ENCODE measurements around the gene LONP2. TPM values are rescaled to one million over a fixed set of nuclear protein-coding genes. Genes with fewer than 3 reads are reported as not detected.
"Not testable (repeated sequence)": the region's sequence is repeated elsewhere in the genome, so short reads cannot be mapped to it uniquely, and the experiment has no call there.

Gene LONP2
- total and polyA plus RNA-seq, 5 donors, result 29.3 to 79.3 (median 75.5) TPM

GRCh38 chr16:48402547-48402946, 158.4 kb downstream of the LONP2 start:
- ATAC-seq; H3K4me3 ChIP-seq (ENCODE audit: low read length); H3K4me1 ChIP-seq (ENCODE audit: control insufficient read depth, insufficient read depth, low read length); H3K27me3 ChIP-seq (ENCODE audit: control insufficient read depth, insufficient read depth); H3K9me3 ChIP-seq (ENCODE audit: control insufficient read depth, low read length); DNase-seq; intact Hi-C loops (cut with DNase I); H3K27ac ChIP-seq (ENCODE audit: low read length): not testable (repeated sequence)
- 91% methylated on average over 8 of the region's 8 CpGs for WGBS

- intact Hi-C loops (cut with DNase I), result no loop called here
- ATAC-seq, result no peak
- DNase-seq, result no peak
- H3K27ac ChIP-seq (ENCODE audit: low read length), result no peak overlapping the region
- H3K4me1 ChIP-seq (ENCODE audit: control insufficient read depth, insufficient read depth, low read length), result peaks cover 1% of the 10 kb centered on the region
- H3K4me3 ChIP-seq (ENCODE audit: low read length), result no peak overlapping the region
- H3K27me3 ChIP-seq (ENCODE audit: control insufficient read depth, insufficient read depth), result no peaks in the 10 kb centered on the region
- no peaks in the 10 kb centered on the region for H3K9me3 ChIP-seq (ENCODE audit: control insufficient read depth, low read length)
- WGBS, result 97% methylated on average over 1 of the region's 1 CpG
Measured at GRCh38 chr16:48405153-48405552, 161.1 kb downstream of the LONP2 start.

- no peaks in the 10 kb centered on the region for H3K9me3 ChIP-seq (ENCODE audit: control insufficient read depth, low read length)
- 81% methylated on average over 4 of the region's 4 CpGs for WGBS
- ATAC-seq, result no peak
- intact Hi-C loops (cut with DNase I), result no loop called here
- H3K4me1 ChIP-seq (ENCODE audit: control insufficient read depth, insufficient read depth, low read length), result peaks cover 5% of the 10 kb centered on the region
- H3K4me3 ChIP-seq (ENCODE audit: low read length), result no peak overlapping the region
- H3K27me3 ChIP-seq (ENCODE audit: control insufficient read depth, insufficient read depth), result no peaks in the 10 kb centered on the region
- no peak overlapping the region for H3K27ac ChIP-seq (ENCODE audit: low read length)
- no peak for DNase-seq
Measured at GRCh38 chr16:48405907-48406306, 161.8 kb downstream of the LONP2 start.

Other genes starting within 250 kb of the LONP2 start
- gene ABCC12, start 88.3 kb upstream of the LONP2 start, total RNA-seq, result not detected
- not detected for gene ABCC12, start 88.3 kb upstream of the LONP2 start, polyA plus RNA-seq
- gene ABCC11, start 3.2 kb downstream of the LONP2 start, total RNA-seq, result under 1 TPM in 2 of 4 donors, not detected in 2; 0.09 to 0.25 TPM
- 0.09 TPM for gene ABCC11, start 3.2 kb downstream of the LONP2 start, polyA plus RNA-seq
- gene SIAH1, start 141.1 kb downstream of the LONP2 start, total RNA-seq, result 10 to 100 TPM; 14.4 to 17.9 (median 14.6) TPM
- 15.1 TPM for gene SIAH1, start 141.1 kb downstream of the LONP2 start, polyA plus RNA-seq